Measurements from ENCODE around the gene WDR64. TPM values are rescaled to one million over a fixed set of nuclear protein-coding genes. Genes with fewer than 3 reads are reported as not detected.

Gene WDR64
- total and polyA plus RNA-seq, 2 experiments from 2014 or later: 0.07 TPM; not detected in 1

DNA sequence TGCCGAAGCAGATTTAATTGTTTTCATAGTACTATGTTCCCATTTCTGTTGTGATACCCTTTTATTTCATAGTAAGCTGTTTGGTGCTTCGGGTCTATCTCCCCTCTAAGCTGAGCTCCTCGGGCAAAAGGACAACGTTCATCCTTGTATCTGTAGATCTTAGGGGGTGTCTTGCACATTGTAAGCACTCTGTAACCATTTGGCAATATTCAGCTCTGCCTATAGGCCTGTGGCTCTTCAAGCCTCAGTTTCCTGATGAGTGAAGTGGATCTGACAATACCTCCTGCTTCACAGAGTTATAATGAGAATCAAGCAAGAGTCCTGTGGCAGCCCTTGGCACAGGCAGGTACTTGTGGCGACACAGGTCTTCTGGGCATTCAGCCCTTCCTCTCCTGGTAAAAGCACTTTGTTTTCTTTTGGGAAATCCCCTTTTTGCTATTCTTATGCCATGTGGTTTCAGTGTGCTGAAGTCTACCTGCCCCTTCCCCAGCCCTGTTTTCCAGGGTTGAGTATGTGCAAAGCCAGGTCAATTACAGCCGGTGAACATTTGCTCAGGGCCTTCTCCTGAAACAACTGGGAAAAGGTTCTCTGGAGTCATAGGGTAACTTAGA is 187.4 kb downstream of the WDR64 start:
- no peaks in the 10 kb centered on the region for H3K9me3 ChIP-seq (ENCODE audit: low read depth)
- H3K27me3 ChIP-seq: no peaks in the 10 kb centered on the region
- WGBS (ENCODE audit: low lambda C conversion rate, missing lambda C conversion rate): 86% methylated on average over 6 of the region's 6 CpGs
- H3K4me3 ChIP-seq: no peak overlapping the region
- no peak overlapping the region for H3K4me2 ChIP-seq
- H3K9me2 ChIP-seq (replicated peaks; ENCODE audit: insufficient read depth): no peaks in the 10 kb centered on the region
- no peaks in the 10 kb centered on the region for H3K36me3 ChIP-seq (replicated peaks; ENCODE audit: insufficient read depth, low read depth)
- no peak overlapping the region for H3K27ac ChIP-seq
- H4K20me1 ChIP-seq (ENCODE audit: insufficient read depth, poor library complexity, severe bottlenecking): no peaks in the 10 kb centered on the region
- no peak for DNase-seq (ENCODE audit: low spot score)
- TF ChIP-seq, protein P1, sequence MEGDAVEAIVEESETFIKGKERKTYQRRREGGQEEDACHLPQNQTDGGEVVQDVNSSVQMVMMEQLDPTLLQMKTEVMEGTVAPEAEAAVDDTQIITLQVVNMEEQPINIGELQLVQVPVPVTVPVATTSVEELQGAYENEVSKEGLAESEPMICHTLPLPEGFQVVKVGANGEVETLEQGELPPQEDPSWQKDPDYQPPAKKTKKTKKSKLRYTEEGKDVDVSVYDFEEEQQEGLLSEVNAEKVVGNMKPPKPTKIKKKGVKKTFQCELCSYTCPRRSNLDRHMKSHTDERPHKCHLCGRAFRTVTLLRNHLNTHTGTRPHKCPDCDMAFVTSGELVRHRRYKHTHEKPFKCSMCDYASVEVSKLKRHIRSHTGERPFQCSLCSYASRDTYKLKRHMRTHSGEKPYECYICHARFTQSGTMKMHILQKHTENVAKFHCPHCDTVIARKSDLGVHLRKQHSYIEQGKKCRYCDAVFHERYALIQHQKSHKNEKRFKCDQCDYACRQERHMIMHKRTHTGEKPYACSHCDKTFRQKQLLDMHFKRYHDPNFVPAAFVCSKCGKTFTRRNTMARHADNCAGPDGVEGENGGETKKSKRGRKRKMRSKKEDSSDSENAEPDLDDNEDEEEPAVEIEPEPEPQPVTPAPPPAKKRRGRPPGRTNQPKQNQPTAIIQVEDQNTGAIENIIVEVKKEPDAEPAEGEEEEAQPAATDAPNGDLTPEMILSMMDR (IDR thresholded peaks at IDR 0.05; ENCODE audit: poor library complexity): no peak
- TF ChIP-seq EZH2phosphoT487 (IDR thresholded peaks at IDR 0.05; ENCODE audit: low read depth, severe bottlenecking, unreplicated experiment): no peak
- no peak for TF ChIP-seq EZH2 (IDR thresholded peaks at IDR 0.05; ENCODE audit: borderline replicate concordance)
- no peak overlapping the region for H2AFZ ChIP-seq
- no peaks in the 10 kb centered on the region for H3K79me2 ChIP-seq
- no peaks in the 10 kb centered on the region for H3K4me1 ChIP-seq (ENCODE audit: insufficient read depth)

DNA sequence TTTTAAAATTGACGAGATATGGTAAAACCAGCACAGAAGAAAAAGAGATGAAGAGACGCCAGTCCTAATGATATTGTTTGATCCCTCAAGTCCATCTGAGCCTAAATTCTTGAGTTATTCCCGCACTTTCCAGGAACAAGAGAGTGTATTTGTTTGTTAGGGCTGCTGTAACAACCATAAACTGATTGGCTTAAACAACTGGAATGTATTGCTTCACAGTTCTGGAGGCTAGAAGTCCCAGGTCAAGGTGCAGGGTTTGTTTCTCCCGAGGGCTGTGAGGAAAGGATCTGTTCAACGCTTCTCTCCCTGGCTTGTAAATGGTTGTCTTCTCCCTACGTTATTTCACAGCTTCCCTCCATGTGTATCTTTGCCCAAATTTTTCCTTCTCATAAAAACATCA is 188.1 kb downstream of the WDR64 start:
- WGBS (ENCODE audit: low lambda C conversion rate, missing lambda C conversion rate): 78% methylated on average over 6 of the region's 6 CpGs
- no peak overlapping the region for H3K4me2 ChIP-seq

DNA sequence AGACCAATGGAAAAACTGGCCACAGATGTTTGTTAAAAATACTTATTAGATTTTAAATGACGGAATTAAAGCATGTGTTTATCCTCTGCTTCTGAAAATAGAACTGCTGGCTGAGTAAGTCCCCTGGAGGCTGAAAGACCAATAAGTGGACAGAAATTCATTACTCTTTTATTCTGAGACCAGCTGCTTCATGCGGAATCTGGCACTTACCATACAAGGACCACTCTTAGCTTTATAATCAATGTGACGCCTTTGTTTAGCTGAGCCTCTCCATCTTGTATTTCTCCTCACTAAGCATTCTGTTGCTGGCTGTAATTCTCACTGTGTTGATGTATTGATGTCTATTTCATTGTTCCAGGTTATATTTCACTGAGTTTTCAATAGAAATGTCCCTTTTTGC is 189.6 kb downstream of the WDR64 start:
- no peak overlapping the region for H2AFZ ChIP-seq

More for the DNA sequence above, 188.1 kb downstream of the WDR64 start:
- no peak for DNase-seq (ENCODE audit: low spot score)
- H4K20me1 ChIP-seq (ENCODE audit: insufficient read depth, poor library complexity, severe bottlenecking): no peaks in the 10 kb centered on the region
- no peaks in the 10 kb centered on the region for H3K9me3 ChIP-seq (ENCODE audit: low read depth)
- no peak overlapping the region for H2AFZ ChIP-seq
- H3K79me2 ChIP-seq: no peaks in the 10 kb centered on the region
- TF ChIP-seq, protein P1 (IDR thresholded peaks at IDR 0.05; ENCODE audit: poor library complexity): no peak
- no peak for TF ChIP-seq EZH2 (IDR thresholded peaks at IDR 0.05; ENCODE audit: borderline replicate concordance)
- no peak for TF ChIP-seq EZH2phosphoT487 (IDR thresholded peaks at IDR 0.05; ENCODE audit: low read depth, severe bottlenecking, unreplicated experiment)
- H3K9me2 ChIP-seq (replicated peaks; ENCODE audit: insufficient read depth): no peaks in the 10 kb centered on the region
- no peaks in the 10 kb centered on the region for H3K27me3 ChIP-seq
- no peaks in the 10 kb centered on the region for H3K4me1 ChIP-seq (ENCODE audit: insufficient read depth)
- no peak overlapping the region for H3K4me3 ChIP-seq
- no peak overlapping the region for H3K27ac ChIP-seq
- H3K36me3 ChIP-seq (replicated peaks; ENCODE audit: insufficient read depth, low read depth): no peaks in the 10 kb centered on the region

DNA sequence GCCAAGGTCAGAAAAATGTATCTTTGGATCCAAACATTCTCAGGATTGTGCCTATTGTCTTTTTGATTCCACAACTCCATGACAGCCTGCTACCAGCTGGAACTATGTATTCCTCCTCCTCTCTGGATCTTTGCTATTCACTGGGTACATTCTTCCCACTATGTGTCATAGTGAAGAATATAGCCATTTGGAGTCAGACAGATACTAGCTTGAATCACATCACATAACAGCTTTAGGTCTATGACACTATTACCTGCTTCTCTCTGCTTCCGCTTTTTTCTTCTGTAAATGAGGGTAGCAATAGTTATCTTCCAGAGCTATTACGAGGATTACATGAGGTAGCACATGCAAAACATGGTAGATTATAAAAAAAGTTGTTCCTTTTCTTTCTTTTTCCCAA is 190.5 kb downstream of the WDR64 start:
- Histone ChIP-seq H3K36me3 (replicated peaks; ENCODE audit: insufficient read depth, low read depth) (no peaks in the 10 kb centered on the region), H3K27me3 (no peaks in the 10 kb centered on the region), H4K20me1 (ENCODE audit: insufficient read depth, poor library complexity, severe bottlenecking) (no peaks in the 10 kb centered on the region), H3K4me3 (no peak overlapping the region), H3K9me2 (replicated peaks; ENCODE audit: insufficient read depth) (no peaks in the 10 kb centered on the region), H2AFZ (no peak overlapping the region), H3K9me3 (ENCODE audit: low read depth) (no peaks in the 10 kb centered on the region), H3K4me1 (ENCODE audit: insufficient read depth) (peaks cover 4% of the 10 kb centered on the region), H3K79me2 (no peaks in the 10 kb centered on the region), H3K27ac (no peak overlapping the region), H3K4me2 (no peak overlapping the region)
- TF ChIP-seq, protein P1 (IDR thresholded peaks at IDR 0.05; ENCODE audit: poor library complexity): no peak
- no peak for TF ChIP-seq EZH2 (IDR thresholded peaks at IDR 0.05; ENCODE audit: borderline replicate concordance)
- 88% methylated on average over 2 of the region's 2 CpGs for WGBS (ENCODE audit: low lambda C conversion rate, missing lambda C conversion rate)
- no peak for DNase-seq (ENCODE audit: low spot score)

More for the DNA sequence above, 189.6 kb downstream of the WDR64 start:
- Histone ChIP-seq H3K27me3 (no peaks in the 10 kb centered on the region), H4K20me1 (ENCODE audit: insufficient read depth, poor library complexity, severe bottlenecking) (no peaks in the 10 kb centered on the region), H3K9me3 (ENCODE audit: low read depth) (no peaks in the 10 kb centered on the region), H3K36me3 (replicated peaks; ENCODE audit: insufficient read depth, low read depth) (no peaks in the 10 kb centered on the region), H3K27ac (no peak overlapping the region), H3K4me2 (no peak overlapping the region), H3K4me1 (ENCODE audit: insufficient read depth) (no peaks in the 10 kb centered on the region), H3K9me2 (replicated peaks; ENCODE audit: insufficient read depth) (no peaks in the 10 kb centered on the region), H3K4me3 (no peak overlapping the region), H3K79me2 (no peaks in the 10 kb centered on the region)
- no peak for TF ChIP-seq EZH2phosphoT487 (IDR thresholded peaks at IDR 0.05; ENCODE audit: low read depth, severe bottlenecking, unreplicated experiment)
- DNase-seq (ENCODE audit: low spot score): no peak
- 90% methylated on average over 3 of the region's 3 CpGs for WGBS (ENCODE audit: low lambda C conversion rate, missing lambda C conversion rate)

Data from hepatocyte (in vitro differentiated cells).